MCF 10A (cell line): ENCODE results near the gene RNF123. TPM values are rescaled to one million over a fixed set of nuclear protein-coding genes. Genes with fewer than 3 reads are reported as not detected.
A peak's percentile ranks its signal among the peaks of the same experiment; 100 is the strongest.

ENCODE experiments used
- BruUV-seq: library from RNA; stranded (reverse); fragments of 400-500 nt; replicated peaks from 2 replicates; lab custom pipeline; 2021; lab: Mats Ljungman, UMichigan
- CTCF ChIA-PET: fragments of 300-600 bp; sonication (Branson Sonifier 250); formaldehyde crosslinking; extraction: SDS; loops from one replicate; lab custom pipeline; 2021; ENCODE audit warnings: antibody characterized with exemption, inconsistent platforms; lab: Yijun Ruan, JAX
- POLR2A ChIA-PET: fragments of 300-600, 350-650 bp; sonication (Branson Sonifier 250); formaldehyde crosslinking; extraction: SDS; loops from one replicate; lab custom pipeline; 2020; ENCODE audit warnings: antibody characterized with exemption, inconsistent platforms; lab: Yijun Ruan, JAX
- DNase-seq: peaks from one replicate; pipeline ENCODE4 v3.0.0-alpha.2; 2018; ENCODE audit not compliant: unreplicated experiment
- H3K27ac Mint-ChIP-seq: one replicate; pipeline ENCODE4 v1.8.0; 2022; ENCODE audit warnings: mild to moderate bottlenecking, low read depth, mixed read lengths; ENCODE audit not compliant: unreplicated experiment
- H3K27me3 Mint-ChIP-seq: one replicate; pipeline ENCODE4 v1.8.0; 2022; ENCODE audit warnings: mixed read lengths; ENCODE audit not compliant: insufficient read depth, unreplicated experiment
- H3K36me3 Mint-ChIP-seq: one replicate; pipeline ENCODE4 v1.8.0; 2022; ENCODE audit warnings: mild to moderate bottlenecking, moderate library complexity, mixed read lengths; ENCODE audit not compliant: insufficient read depth, unreplicated experiment
- H3K4me1 Mint-ChIP-seq: one replicate; pipeline ENCODE4 v1.8.0; 2022; ENCODE audit warnings: mixed read lengths; ENCODE audit not compliant: insufficient read depth, unreplicated experiment
- H3K4me3 Mint-ChIP-seq: one replicate; pipeline ENCODE4 v1.8.0; 2022; ENCODE audit warnings: mild to moderate bottlenecking, moderate library complexity, mixed read lengths; ENCODE audit not compliant: unreplicated experiment
- H3K9me3 Mint-ChIP-seq: one replicate; pipeline ENCODE4 v1.8.0; 2022; ENCODE audit warnings: mixed read lengths; ENCODE audit not compliant: unreplicated experiment
- CTCF ChIP-seq: fragments of 200-600 bp; IDR thresholded peaks from one replicate; pipeline ENCODE4 v1.8.0; 2022; ENCODE audit warnings: antibody characterized with exemption, mild to moderate bottlenecking; ENCODE audit not compliant: unreplicated experiment
- intact Hi-C: fragments of 100-400 bp; cut with micrococcal nuclease; formaldehyde crosslinking; loops from 2 replicates; pipeline ENCODE4 v1.14.1; 2022
- total RNA-seq: library from RNA; stranded (reverse); gene quantifications from 2 replicates; pipeline ENCODE4 v1.2.3, GENCODE V29; 2022

The RNF123 gene
- total RNA-seq, 1 experiment from 2014 or later: 48.6 TPM

DNA sequence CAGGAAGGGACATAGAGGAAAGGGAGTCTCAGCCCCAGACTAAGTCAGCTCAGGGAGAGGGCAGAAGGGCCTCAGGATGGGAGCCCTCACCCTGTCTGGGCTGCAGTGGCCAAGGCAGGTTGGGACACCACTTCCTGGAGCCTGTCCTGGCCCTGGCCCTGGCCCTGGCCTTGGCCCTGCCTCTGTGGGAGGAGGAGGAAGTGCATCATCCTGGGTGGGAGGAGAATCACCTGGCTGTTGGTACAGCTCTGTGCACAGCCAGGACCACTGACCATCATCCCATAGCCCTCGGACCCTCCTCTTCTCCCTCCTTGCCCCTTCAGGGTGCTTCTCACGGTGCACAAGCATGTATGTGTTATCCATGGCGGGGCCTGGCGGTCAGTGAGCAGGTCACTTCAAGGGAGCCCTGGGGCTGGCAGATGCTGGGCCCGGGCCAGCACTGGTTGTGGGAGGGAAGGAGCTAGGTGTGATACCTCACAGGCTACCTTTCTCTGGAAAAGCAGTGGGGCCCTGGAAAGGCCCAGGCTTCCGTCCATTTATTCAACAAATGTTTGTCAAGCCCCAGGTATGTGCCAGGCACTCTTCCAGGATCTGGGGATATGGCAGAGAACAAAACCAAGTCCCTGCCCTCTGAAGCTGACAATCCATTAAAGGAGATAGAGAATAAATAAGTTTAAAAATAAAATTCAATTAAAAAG lies 23.4 kb upstream of the RNF123 start:
- DNase-seq: peak; percentile 31
- no peaks in the 10 kb centered on the region for H3K36me3 Mint-ChIP-seq
- ChIA-PET POLR2A (no interaction called here), CTCF (interaction anchor here (1.2 to 4.8 kb wide), 3 partner anchors 124 to 128 kb away, joined by 3 to 24 read pairs (median 4); no protein-coding TSS in a partner anchor)
- intact Hi-C loops: no loop called here
- TF ChIP-seq CTCF: no peak
- H3K4me1 Mint-ChIP-seq: peaks cover 18% of the 10 kb centered on the region
- no peak overlapping the region for H3K4me3 Mint-ChIP-seq
- H3K27ac Mint-ChIP-seq: no peak overlapping the region
- H3K27me3 Mint-ChIP-seq: no peaks in the 10 kb centered on the region
- H3K9me3 Mint-ChIP-seq: no peaks in the 10 kb centered on the region
- BruUV-seq: no TSS peak

GRCh38 chr3:49666592-49666991 lies 22.8 kb upstream of the RNF123 start:
- Mint-ChIP-seq H3K4me3 (no peak overlapping the region), H3K36me3 (no peaks in the 10 kb centered on the region), H3K27ac (no peak overlapping the region), H3K4me1 (peaks cover 12% of the 10 kb centered on the region), H3K27me3 (no peaks in the 10 kb centered on the region), H3K9me3 (no peaks in the 10 kb centered on the region)
- TF ChIP-seq CTCF: no peak
- CTCF ChIA-PET: interaction anchor here (1.2 to 4.8 kb wide), 3 partner anchors 124 to 129 kb away, joined by 3 to 24 read pairs (median 4); no protein-coding TSS in a partner anchor
- POLR2A ChIA-PET: no interaction called here
- no peak for DNase-seq
- intact Hi-C loops: no loop called here
- no TSS peak for BruUV-seq

DNA sequence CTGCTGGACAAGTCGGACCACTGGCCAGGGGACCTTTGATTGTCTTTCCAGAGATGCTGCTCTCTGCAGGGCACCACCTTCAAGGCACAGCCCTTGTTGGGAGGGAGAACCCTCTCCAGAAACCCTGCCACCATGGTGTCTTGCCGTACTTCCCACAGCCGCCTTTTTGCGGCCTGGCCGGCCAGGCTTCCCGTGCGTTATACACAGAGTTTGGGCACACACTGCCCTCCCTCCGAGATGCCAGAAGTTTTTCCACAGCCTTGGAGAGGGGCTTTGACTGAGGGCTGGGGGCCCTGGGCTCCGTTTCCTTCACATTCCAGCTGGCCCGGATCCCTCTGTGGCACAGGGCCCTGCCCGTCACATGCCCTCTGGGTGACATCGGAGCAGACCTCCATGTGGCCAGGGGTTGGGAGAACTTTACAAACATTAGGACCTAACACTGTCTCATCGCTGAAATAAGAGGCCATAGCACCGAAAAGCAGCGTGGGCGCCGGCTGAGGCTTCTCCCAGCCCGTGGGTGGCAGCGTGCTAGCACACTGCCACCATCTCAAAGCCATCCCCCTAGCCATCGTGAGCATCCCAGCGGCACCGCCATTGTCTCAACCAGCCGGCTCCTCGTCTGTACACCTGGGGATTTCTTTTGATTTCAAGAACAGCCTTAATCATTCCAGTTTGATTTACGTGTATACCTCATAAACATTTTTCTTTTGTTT lies 21.5 kb upstream of the RNF123 start:
- Mint-ChIP-seq H3K4me3 (no peak overlapping the region), H3K4me1 (peaks cover 18% of the 10 kb centered on the region), H3K9me3 (no peaks in the 10 kb centered on the region), H3K27ac (no peak overlapping the region), H3K36me3 (no peaks in the 10 kb centered on the region), H3K27me3 (no peaks in the 10 kb centered on the region)
- ChIA-PET CTCF (interaction anchor here (4.8 kb wide), 1 partner anchor 128 kb away, joined by 24 read pairs; no protein-coding TSS in a partner anchor), POLR2A (no interaction called here)
- no peak for TF ChIP-seq CTCF
- DNase-seq: no peak
- no TSS peak for BruUV-seq
- intact Hi-C loops: no loop called here

- Mint-ChIP-seq H3K9me3 (no peaks in the 10 kb centered on the region), H3K4me1 (peaks cover 18% of the 10 kb centered on the region), H3K36me3 (no peaks in the 10 kb centered on the region), H3K4me3 (no peak overlapping the region), H3K27ac (no peak overlapping the region), H3K27me3 (no peaks in the 10 kb centered on the region)
- TF ChIP-seq CTCF: no peak
- POLR2A ChIA-PET: interaction anchor here (1.1 to 1.9 kb wide), 3 partner anchors 56 to 129 kb away, joined by 3 to 19 read pairs (median 3); partner anchors contain the start of gene GMPPB
- intact Hi-C loops: no loop called here
- no peak for DNase-seq
- CTCF ChIA-PET: interaction anchor here (5.3 kb wide), 1 partner anchor 129 kb away, joined by 232 read pairs; no protein-coding TSS in a partner anchor
- no TSS peak for BruUV-seq
Observed at GRCh38 chr3:49668414-49668797, 21.0 kb upstream of the RNF123 start.
